Gastroesophageal sphincter (tissue), 4 donors: ENCODE measurements around the gene CREB1. TPM values are rescaled to one million over a fixed set of nuclear protein-coding genes. Genes with fewer than 3 reads are reported as not detected.

ENCODE experiments used
- ATAC-seq: fragments of 150-250 bp; one replicate; pipeline ENCODE4 v1.9.1; 2016; ENCODE audit warnings: mild to moderate bottlenecking, moderate library complexity
- H3K27ac ChIP-seq, 4 donors: fragments of 200-600 bp; sonication (generic) in 3 of 4; 1 replicate in 3 of 4; 2 replicates in 1 of 4; pipeline ENCODE4 v1.5.1; 2016 to 2019
- H3K27me3 ChIP-seq: fragments of 200-600 bp; sonication (generic); one replicate; pipeline ENCODE4 v1.5.1; 2019
- H3K36me3 ChIP-seq, 2 donors: fragments of 200-600 bp; sonication (generic); one replicate each; pipeline ENCODE4 v1.5.1; 2019; ENCODE audit warnings: control low read depth in 1 of 2
- H3K4me1 ChIP-seq, 3 donors: fragments of 200-600 bp; sonication (generic); 1 replicate in 2 of 3; 2 replicates in 1 of 3; pipeline ENCODE4 v1.5.1; 2016 to 2019; ENCODE audit warnings: control low read depth in 2 of 3
- H3K4me3 ChIP-seq, 2 donors: fragments of 200-600 bp; sonication (generic); one replicate each; pipeline ENCODE4 v1.5.1; 2019; ENCODE audit warnings: mild to moderate bottlenecking in 1 of 2, moderate library complexity in 1 of 2
- H3K9me3 ChIP-seq, 3 donors: fragments of 200-600 bp; sonication (generic); one replicate each; pipeline ENCODE4 v1.5.1; 2017 to 2019; ENCODE audit warnings: control low read depth in 2 of 3
- CTCF ChIP-seq, 4 experiments: fragments of 200-600 bp in 2 of 4; fragments of 450-650 bp in 2 of 4; sonication (generic) in 1 of 4; IDR thresholded peaks; one replicate each; pipeline ENCODE4 v1.5.1; 2017 to 2019; ENCODE audit warnings: antibody characterized with exemption in 4 of 4, mild to moderate bottlenecking in 2 of 4, moderate library complexity in 2 of 4
- EP300 ChIP-seq: sonication (generic); formaldehyde crosslinking; IDR thresholded peaks from one replicate; pipeline ENCODE4 v1.6.1; 2017; ENCODE audit warnings: antibody characterized with exemption, mild to moderate bottlenecking
- POLR2A ChIP-seq, 2 donors: fragments of 450-650 bp; IDR thresholded peaks; one replicate each; pipeline ENCODE4 v1.6.1; 2017; ENCODE audit warnings: antibody characterized with exemption in 2 of 2, mild to moderate bottlenecking in 2 of 2, moderate library complexity in 1 of 2
- POLR2AphosphoS5 ChIP-seq: sonication (generic); formaldehyde crosslinking; IDR thresholded peaks from one replicate; pipeline ENCODE4 v1.6.1; 2017; ENCODE audit warnings: antibody characterized with exemption
- WGBS, 2 donors: methylation state at CpG; one replicate each; pipeline ENCODE4 v1.1.5; 2018; ENCODE audit warnings: low coverage in 1 of 2; 5-methylcytosine and 5-hydroxymethylcytosine counted together
- total RNA-seq, 4 donors: library from RNA; depleted of rRNA; stranded (reverse); fragments of >200 nt; gene quantifications; one replicate each; pipeline ENCODE4 v1.1.0, GENCODE V29; 2016

Gene CREB1
- total RNA-seq, 4 donors from 2014 or later, result 46.0 to 60.2 (median 57.5) TPM

- no peaks in the 10 kb centered on the region for H3K9me3 ChIP-seq
- H3K4me3 ChIP-seq, result no peak overlapping the region
- peaks cover 0 to 37% of the 10 kb centered on the region in 2 donors for H3K36me3 ChIP-seq
- TF ChIP-seq POLR2A (IDR thresholded peaks at IDR 0.05) (no peak), EP300 (no peak), CTCF (IDR thresholded peaks at IDR 0.05) (no peak), POLR2AphosphoS5 (no peak)
- ATAC-seq, result no peak
- H3K4me1 ChIP-seq, result peaks cover 0 to 18% (median 3%) of the 10 kb centered on the region in 3 donors
- H3K27me3 ChIP-seq, result no peaks in the 10 kb centered on the region
- H3K27ac ChIP-seq, result peak overlapping the region; percentile 48 to 88 (median 80)
- 68 to 80% methylated on average over 3 to 4 of the region's 4 CpGs for WGBS, 2 donors
Observed at GRCh38 chr2:207616185-207616584, 86.4 kb downstream of the CREB1 start.

GRCh38 chr2:207617011-207617671 is 87.4 kb downstream of the CREB1 start:
- 0 to 38% methylated on average over 2 to 6 of the region's 6 CpGs for WGBS, 2 donors
- H3K27me3 ChIP-seq, result no peaks in the 10 kb centered on the region
- ATAC-seq, result peak; percentile 75

GRCh38 chr2:207619764-207620203 is 90.0 kb downstream of the CREB1 start:
- TF ChIP-seq POLR2A (IDR thresholded peaks at IDR 0.05), result no peak
- no peak for TF ChIP-seq POLR2AphosphoS5
- TF ChIP-seq EP300, result no peak
- no peak for TF ChIP-seq CTCF (IDR thresholded peaks at IDR 0.05)
- no peak for ATAC-seq

More at GRCh38 chr2:207617011-207617671, 87.4 kb downstream of the CREB1 start:
- H3K27ac ChIP-seq, result peak overlapping the region; percentile 48 to 88 (median 80)
- TF ChIP-seq EP300, result no peak
- TF ChIP-seq POLR2AphosphoS5, result no peak
- no peak overlapping the region for H3K4me3 ChIP-seq
- H3K4me1 ChIP-seq, result peaks cover 0 to 27% (median 3%) of the 10 kb centered on the region in 3 donors
- peaks cover 0 to 44% of the 10 kb centered on the region in 2 donors for H3K36me3 ChIP-seq
- no peaks in the 10 kb centered on the region for H3K9me3 ChIP-seq

GRCh38 chr2:207621501-207622039 is 91.8 kb downstream of the CREB1 start:
- TF ChIP-seq EP300 (no peak), POLR2AphosphoS5 (no peak), CTCF (IDR thresholded peaks at IDR 0.05) (no peak), POLR2A (IDR thresholded peaks at IDR 0.05) (no peak)
- Histone ChIP-seq H3K27me3 (no peaks in the 10 kb centered on the region), H3K27ac (no peak overlapping the region), H3K36me3 (peaks cover 0 to 41% of the 10 kb centered on the region in 2 donors), H3K4me1 (peaks cover 0 to 58% (median 1%) of the 10 kb centered on the region in 3 donors), H3K4me3 (no peak overlapping the region), H3K9me3 (no peaks in the 10 kb centered on the region)
- ATAC-seq, result no peak
- 61% methylated on average over 4 of the region's 10 CpGs; no CpG with 5 or more reads in 1 of the 2 donors for WGBS, 2 donors

More at GRCh38 chr2:207619764-207620203, 90.0 kb downstream of the CREB1 start:
- Histone ChIP-seq H3K4me3 (no peak overlapping the region), H3K36me3 (peaks cover 0 to 46% of the 10 kb centered on the region in 2 donors), H3K9me3 (no peaks in the 10 kb centered on the region), H3K27ac (no peak overlapping the region), H3K4me1 (peaks cover 0 to 49% (median 3%) of the 10 kb centered on the region in 3 donors), H3K27me3 (no peaks in the 10 kb centered on the region)
- WGBS, 2 donors, result 63 to 64% methylated on average over 4 of the region's 4 CpGs

GRCh38 chr2:207624185-207625013 is 94.6 kb downstream of the CREB1 start:
- Histone ChIP-seq H3K36me3 (peaks cover 0 to 28% of the 10 kb centered on the region in 2 donors), H3K27me3 (no peaks in the 10 kb centered on the region), H3K4me1 (peaks cover 0 to 50% (median 0%) of the 10 kb centered on the region in 3 donors), H3K4me3 (peak overlapping the region; percentile 73 to 78), H3K27ac (peak overlapping the region; percentile 87 to 98 (median 94)), H3K9me3 (no peaks in the 10 kb centered on the region)
- ATAC-seq, result peak; percentile 55
- WGBS, 2 donors, result 0 to 4% methylated on average over 10 to 18 of the region's 47 CpGs
- TF ChIP-seq POLR2A (IDR thresholded peaks at IDR 0.05) (peak in 1 of 2 donors; percentile 51), POLR2AphosphoS5 (peak; percentile 65), CTCF (IDR thresholded peaks at IDR 0.05) (no peak), EP300 (no peak)
